Activated CD4-positive, alpha-beta memory T cell treated with anti-CD3 and anti-CD28 coated beads, Interleukin-2, amount 10 ng/mL, durations not matched to agents 7 days and 5 days (primary cell): ENCODE data around the gene CEP97. TPM values are rescaled to one million over a fixed set of nuclear protein-coding genes. Genes with fewer than 3 reads are reported as not detected.

Experiments used
- CTCF ChIA-PET: fragments of 350-600 bp; sonication (Branson Sonifier 250); formaldehyde crosslinking; loops from one replicate; lab custom pipeline; 2021; ENCODE audit warnings: antibody characterized with exemption, inconsistent platforms; lab: Charles Lee
- POLR2A ChIA-PET: fragments of 350-600 bp; sonication (Branson Sonifier 250); formaldehyde crosslinking; loops from one replicate; lab custom pipeline; 2021; ENCODE audit warnings: antibody characterized with exemption; lab: Charles Lee
- DNase-seq: peaks from one replicate; pipeline ENCODE4 v3.0.0-alpha.2; 2020
- H3K27ac Mint-ChIP-seq: one replicate; pipeline ENCODE4 v1.8.0; 2021; ENCODE audit warnings: mild to moderate bottlenecking, mixed read lengths
- H3K27me3 Mint-ChIP-seq: one replicate; pipeline ENCODE4 v1.8.0; 2021; ENCODE audit warnings: mixed read lengths
- H3K36me3 Mint-ChIP-seq: one replicate; pipeline ENCODE4 v1.8.0; 2021; ENCODE audit warnings: low read depth, mixed read lengths
- H3K4me1 Mint-ChIP-seq: one replicate; pipeline ENCODE4 v1.8.0; 2021; ENCODE audit warnings: mixed read lengths
- H3K4me3 Mint-ChIP-seq: one replicate; pipeline ENCODE4 v1.8.0; 2021; ENCODE audit warnings: mild to moderate bottlenecking, mixed read lengths
- H3K9me3 Mint-ChIP-seq: one replicate; pipeline ENCODE4 v1.8.0; 2021; ENCODE audit warnings: mixed read lengths
- total RNA-seq, 2 experiments: library from RNA; stranded (reverse); gene quantifications; one replicate each; pipeline ENCODE4 v1.2.3, GENCODE V29; 2021

CEP97 gene
- total RNA-seq, 2 experiments from 2014 or later = 22.7 to 25.8 TPM

DNA sequence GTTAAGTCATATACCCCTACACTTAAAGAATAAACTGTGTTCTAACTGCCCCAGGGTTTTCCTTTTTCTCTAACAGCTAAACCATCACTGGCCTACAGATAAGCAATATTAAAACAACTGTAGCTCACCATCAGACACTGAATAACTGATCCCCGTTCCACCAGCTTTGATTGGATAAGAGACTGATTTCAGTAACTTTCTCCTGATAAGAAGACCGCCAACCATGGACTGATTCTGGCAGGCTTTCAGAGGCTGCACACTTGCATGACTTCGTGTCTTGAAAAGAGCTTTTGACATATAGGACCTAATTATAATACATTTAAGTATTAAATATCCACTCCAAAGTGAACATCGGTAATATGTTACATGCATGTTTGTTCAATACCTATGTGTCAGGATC is 15.3 kb upstream of the CEP97 start:
- Mint-ChIP-seq H3K27me3 (no peaks in the 10 kb centered on the region), H3K9me3 (no peaks in the 10 kb centered on the region), H3K4me1 (peaks cover 2% of the 10 kb centered on the region), H3K27ac (no peak overlapping the region), H3K4me3 (no peak overlapping the region), H3K36me3 (no peaks in the 10 kb centered on the region)
- no peak for DNase-seq
- ChIA-PET POLR2A (interaction anchor here (0.8 to 1.3 kb wide), 2 partner anchors 24 to 134 kb away, joined by 3 read pairs; no protein-coding TSS in a partner anchor), CTCF (interaction anchor here (1.1 to 1.7 kb wide), 2 partner anchors 13 to 15 kb away, joined by 4 to 7 read pairs; partner anchors contain the start of gene CEP97)

DNA sequence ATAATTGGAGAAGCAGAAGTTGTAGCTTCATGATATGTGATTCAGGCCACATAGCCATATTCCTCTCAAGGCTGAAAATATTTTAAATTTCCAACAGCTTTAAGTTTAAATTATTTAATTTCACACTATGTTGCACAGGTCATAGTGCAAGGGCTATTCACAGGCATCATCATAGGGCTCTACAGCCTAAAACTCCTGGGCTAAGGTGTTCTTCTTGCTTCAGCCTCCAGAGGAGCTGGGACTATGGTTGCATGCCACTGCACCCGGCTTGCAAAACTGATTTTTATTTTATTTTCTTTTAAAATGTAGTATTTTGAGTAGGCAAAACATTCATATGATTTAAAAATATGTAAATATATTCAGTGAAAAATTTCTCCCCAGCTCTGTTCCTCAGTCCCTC is 6.0 kb upstream of the CEP97 start:
- no peaks in the 10 kb centered on the region for H3K9me3 Mint-ChIP-seq

DNA sequence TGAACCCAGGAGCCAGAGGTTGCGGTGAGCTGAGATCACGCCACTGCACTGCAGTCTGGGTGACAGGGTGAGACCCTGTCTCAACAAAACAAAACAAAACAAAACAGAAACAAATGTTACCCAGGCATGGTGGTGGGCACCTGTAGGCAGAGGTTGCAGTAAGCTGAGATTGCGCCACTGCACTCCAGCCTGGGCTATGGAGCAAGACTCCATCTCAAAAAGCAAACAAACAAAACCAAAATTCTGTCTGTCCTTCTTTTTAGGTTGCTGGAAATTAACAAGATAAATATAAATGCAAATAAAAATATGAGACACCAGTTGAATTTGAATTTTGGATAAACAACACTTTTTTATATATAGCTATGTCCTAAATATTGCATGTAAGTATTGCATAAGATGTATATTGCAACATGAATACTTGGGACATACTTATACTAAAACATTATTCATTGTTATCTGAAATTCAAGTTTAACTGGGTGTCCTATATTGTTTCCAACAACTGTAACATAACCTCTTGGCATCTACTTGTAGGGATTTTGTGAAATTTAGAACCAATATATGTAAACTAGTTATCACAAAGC is 4.7 kb upstream of the CEP97 start:
- Mint-ChIP-seq H3K9me3 (no peaks in the 10 kb centered on the region), H3K36me3 (no peaks in the 10 kb centered on the region), H3K4me3 (no peak overlapping the region), H3K27me3 (no peaks in the 10 kb centered on the region), H3K27ac (no peak overlapping the region), H3K4me1 (peaks cover 30% of the 10 kb centered on the region)
- DNase-seq = no peak
- POLR2A ChIA-PET = interaction anchor here (1.0 kb wide), 1 partner anchor 33 kb away, joined by 3 read pairs; the partner anchor contains the start of gene RPL24
- CTCF ChIA-PET = interaction anchor here (1.0 kb wide), 1 partner anchor 59 kb away, joined by 3 read pairs; the partner anchor contains the start of gene NXPE3

More for the DNA sequence above, 6.0 kb upstream of the CEP97 start:
- POLR2A ChIA-PET = no interaction called here
- Mint-ChIP-seq H3K27me3 (no peaks in the 10 kb centered on the region), H3K4me1 (peaks cover 25% of the 10 kb centered on the region), H3K27ac (no peak overlapping the region), H3K36me3 (no peaks in the 10 kb centered on the region), H3K4me3 (no peak overlapping the region)
- CTCF ChIA-PET = interaction anchor here (0.9 kb wide), 1 partner anchor 21 kb away, joined by 4 read pairs; no protein-coding TSS in a partner anchor
- DNase-seq = no peak

DNA sequence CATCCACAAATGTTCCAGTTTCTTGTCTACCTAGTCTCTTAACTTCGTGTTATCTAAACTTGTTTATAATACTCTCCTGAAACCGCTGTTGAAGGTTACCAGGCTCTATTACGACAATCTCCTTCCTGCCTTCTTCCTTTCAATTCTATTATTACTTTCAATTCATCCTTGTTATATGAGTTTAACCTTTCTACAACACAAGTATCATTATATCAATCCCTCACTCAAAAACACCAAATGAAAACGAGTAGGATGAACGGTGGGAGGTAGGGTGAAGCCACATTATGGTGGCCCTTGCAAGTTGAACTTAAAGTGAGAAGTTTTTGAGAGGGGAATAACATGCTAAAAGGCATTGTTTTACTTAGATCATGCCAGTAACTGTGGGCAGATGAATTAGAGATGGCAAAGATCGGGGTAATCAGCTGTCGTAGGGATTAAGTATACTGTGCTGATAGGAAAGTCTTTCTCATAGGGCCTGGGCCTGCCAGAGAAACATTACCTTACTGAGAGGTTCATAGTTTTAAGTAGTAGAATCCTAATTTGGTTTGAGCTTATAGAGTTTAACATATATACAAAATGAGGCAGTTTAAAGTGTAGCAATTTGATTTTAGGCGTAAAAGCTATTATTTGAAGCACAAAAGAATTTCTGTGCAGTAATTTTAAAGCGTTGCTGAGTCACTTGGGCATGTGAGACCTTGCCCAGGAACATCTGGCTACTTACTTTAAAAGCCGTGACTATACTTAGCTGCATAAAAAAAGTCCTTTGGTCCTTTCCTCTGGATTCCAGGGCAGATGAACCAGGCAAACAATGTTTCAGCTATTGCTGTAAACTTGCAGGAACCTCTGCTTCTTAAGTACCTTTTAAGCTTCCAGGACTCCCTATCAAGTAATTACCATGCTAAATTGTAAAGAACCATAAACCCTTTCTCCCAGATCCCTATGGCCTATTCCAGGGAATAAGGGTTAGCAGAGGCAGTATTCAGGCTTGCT is 3.3 kb upstream of the CEP97 start:
- CTCF ChIA-PET = interaction anchor here (0.7 to 2.0 kb wide), 6 partner anchors 9 to 504 kb away, joined by 3 to 8 read pairs (median 4); partner anchors contain the start of gene NXPE3
- Mint-ChIP-seq H3K36me3 (no peaks in the 10 kb centered on the region), H3K27me3 (no peaks in the 10 kb centered on the region), H3K4me3 (peak overlapping the region; percentile 25), H3K27ac (peak overlapping the region; percentile 94), H3K4me1 (peaks cover 38% of the 10 kb centered on the region), H3K9me3 (no peaks in the 10 kb centered on the region)
- DNase-seq = no peak
- POLR2A ChIA-PET = interaction anchor here (0.7 to 2.4 kb wide), 4 partner anchors 33 to 58 kb away, joined by 4 to 12 read pairs (median 5); partner anchors contain the start of genes NXPE3 and RPL24

GRCh38 chr3:101722394-101723173 is 1.8 kb upstream of the CEP97 start:
- Mint-ChIP-seq H3K27me3 (no peaks in the 10 kb centered on the region), H3K27ac (peak overlapping the region; percentile 94), H3K36me3 (peaks cover 9% of the 10 kb centered on the region), H3K4me3 (peak overlapping the region; percentile 66), H3K9me3 (no peaks in the 10 kb centered on the region), H3K4me1 (peaks cover 49% of the 10 kb centered on the region)
- ChIA-PET CTCF (interaction anchor here (1.0 to 2.0 kb wide), 3 partner anchors 13 to 80 kb away, joined by 3 to 8 read pairs (median 4); partner anchors contain the start of gene NXPE3), POLR2A (interaction anchor here (0.8 to 2.4 kb wide), 5 partner anchors 34 to 148 kb away, joined by 3 to 12 read pairs (median 3); partner anchors contain the start of genes NXPE3 and PCNP)
- DNase-seq = peak; percentile 31

- Mint-ChIP-seq H3K36me3 (peaks cover 30% of the 10 kb centered on the region), H3K4me1 (peaks cover 51% of the 10 kb centered on the region), H3K27ac (peak overlapping the region; percentile 92), H3K9me3 (no peaks in the 10 kb centered on the region), H3K4me3 (peak overlapping the region; percentile 93), H3K27me3 (no peaks in the 10 kb centered on the region)
- ChIA-PET CTCF (interaction anchor here (0.7 to 2.6 kb wide), 9 partner anchors 10 to 500 kb away, joined by 3 to 14 read pairs (median 4); partner anchors contain the start of genes NFKBIZ and NXPE3), POLR2A (interaction anchor here (0.7 to 3.2 kb wide), 23 partner anchors 8 to 1324 kb away, joined by 3 to 29 read pairs (median 5); partner anchors contain the start of genes LNP1, NFKBIZ, NXPE3 and PCNP)
- DNase-seq = peak; percentile 56
Measured at GRCh38 chr3:101725194-101725889, 928 bp downstream of the CEP97 start.

- peaks cover 48% of the 10 kb centered on the region for H3K4me1 Mint-ChIP-seq
- no peak for DNase-seq
- H3K4me3 Mint-ChIP-seq = peak overlapping the region; percentile 93
- ChIA-PET POLR2A (interaction anchor here (0.6 to 3.2 kb wide), 7 partner anchors 9 to 152 kb away, joined by 3 to 23 read pairs (median 8); partner anchors contain the start of genes PCNP and ZBTB11), CTCF (interaction anchor here (0.7 to 2.6 kb wide), 6 partner anchors 9 to 503 kb away, joined by 3 to 14 read pairs (median 3); partner anchors contain the start of gene NXPE3)
- H3K27me3 Mint-ChIP-seq = no peaks in the 10 kb centered on the region
- peaks cover 36% of the 10 kb centered on the region for H3K36me3 Mint-ChIP-seq
- H3K9me3 Mint-ChIP-seq = no peaks in the 10 kb centered on the region
- H3K27ac Mint-ChIP-seq = peak overlapping the region; percentile 92
Measured at GRCh38 chr3:101725890-101726275, 1.5 kb downstream of the CEP97 start.

DNA sequence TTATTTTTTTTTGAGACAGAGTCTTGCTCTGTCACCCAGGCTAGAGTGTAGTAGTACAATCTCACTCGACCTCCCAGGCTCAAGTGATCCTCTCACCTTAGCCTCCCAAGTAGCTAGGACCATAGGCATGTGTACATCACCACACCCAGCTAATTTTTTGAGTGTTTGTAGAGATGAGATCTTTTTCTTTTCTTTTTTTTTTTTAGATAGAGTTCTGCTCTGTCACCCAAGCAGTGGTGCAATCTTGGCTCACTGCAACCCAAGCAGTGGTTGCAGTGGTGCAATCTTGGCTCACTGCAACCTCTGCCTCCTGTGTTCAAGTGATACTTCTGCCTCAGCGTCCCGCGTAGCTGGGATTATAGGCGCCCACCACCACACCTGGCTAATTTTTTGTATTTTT is 5.2 kb downstream of the CEP97 start:
- ChIA-PET POLR2A (no interaction called here), CTCF (no interaction called here)
- no peaks in the 10 kb centered on the region for H3K9me3 Mint-ChIP-seq
- peaks cover 26% of the 10 kb centered on the region for H3K4me1 Mint-ChIP-seq
- no peaks in the 10 kb centered on the region for H3K27me3 Mint-ChIP-seq
- no peak overlapping the region for H3K4me3 Mint-ChIP-seq
- H3K36me3 Mint-ChIP-seq = peaks cover 67% of the 10 kb centered on the region
- no peak overlapping the region for H3K27ac Mint-ChIP-seq
- no peak for DNase-seq

DNA sequence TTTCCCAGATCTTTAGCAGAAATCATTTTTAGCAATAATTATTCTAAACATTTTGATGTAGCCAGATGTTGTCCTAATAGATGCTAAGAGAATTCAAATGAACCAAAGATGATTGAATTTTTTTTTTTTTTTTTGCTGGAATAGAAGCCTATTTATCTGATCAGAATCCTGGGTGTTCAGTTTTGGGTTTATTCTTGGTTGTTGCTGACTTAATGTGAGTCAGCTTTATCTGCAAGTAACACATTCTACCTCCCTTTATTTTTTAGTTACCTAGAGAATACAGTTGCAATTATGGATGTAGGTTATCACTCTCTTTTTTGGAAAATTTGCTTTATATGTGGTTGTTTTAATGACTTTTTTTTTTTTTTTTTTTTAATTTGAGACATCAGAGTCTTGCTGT is 6.4 kb downstream of the CEP97 start:
- no peaks in the 10 kb centered on the region for H3K9me3 Mint-ChIP-seq
- POLR2A ChIA-PET = no interaction called here
- DNase-seq = no peak
- peaks cover 80% of the 10 kb centered on the region for H3K36me3 Mint-ChIP-seq
- H3K27me3 Mint-ChIP-seq = no peaks in the 10 kb centered on the region
- peaks cover 21% of the 10 kb centered on the region for H3K4me1 Mint-ChIP-seq
- H3K27ac Mint-ChIP-seq = no peak overlapping the region
- CTCF ChIA-PET = interaction anchor here (1.2 kb wide), 1 partner anchor 10 kb away, joined by 3 read pairs; no protein-coding TSS in a partner anchor
- no peak overlapping the region for H3K4me3 Mint-ChIP-seq

GRCh38 chr3:101732240-101732641 is 7.8 kb downstream of the CEP97 start:
- no peak for DNase-seq
- no peaks in the 10 kb centered on the region for H3K27me3 Mint-ChIP-seq
- H3K36me3 Mint-ChIP-seq = peaks cover 87% of the 10 kb centered on the region
- no peak overlapping the region for H3K27ac Mint-ChIP-seq
- peaks cover 5% of the 10 kb centered on the region for H3K9me3 Mint-ChIP-seq
- ChIA-PET POLR2A (interaction anchor here (0.8 to 1.3 kb wide), 2 partner anchors 7 to 9 kb away, joined by 3 to 5 read pairs; partner anchors contain the start of gene CEP97), CTCF (no interaction called here)
- H3K4me3 Mint-ChIP-seq = no peak overlapping the region
- H3K4me1 Mint-ChIP-seq = peaks cover 8% of the 10 kb centered on the region

DNA sequence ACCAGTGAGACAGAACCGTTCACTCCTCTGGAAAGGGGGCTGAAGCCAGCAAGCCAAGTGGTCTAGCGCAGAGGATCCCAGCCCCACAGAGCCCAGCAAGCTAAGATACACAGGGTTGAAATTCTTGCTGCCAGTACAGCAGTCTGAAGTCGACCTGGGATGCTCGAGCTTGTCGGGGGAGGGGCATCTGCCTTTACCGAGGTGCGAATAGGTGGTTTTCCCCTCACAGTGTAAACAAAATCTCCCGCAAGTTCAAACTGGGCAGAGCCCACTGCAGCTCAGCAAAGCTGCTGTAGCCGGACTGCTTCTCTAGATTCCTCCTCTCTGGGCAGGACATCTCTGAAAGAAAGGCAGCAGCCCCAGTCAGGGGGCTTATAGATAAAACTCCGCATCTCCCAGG is 11.4 kb downstream of the CEP97 start:
- DNase-seq = no peak
- Mint-ChIP-seq H3K4me1 (no peaks in the 10 kb centered on the region), H3K27ac (no peak overlapping the region), H3K9me3 (peaks cover 5% of the 10 kb centered on the region), H3K27me3 (no peaks in the 10 kb centered on the region), H3K4me3 (no peak overlapping the region), H3K36me3 (peaks cover 79% of the 10 kb centered on the region)
- POLR2A ChIA-PET = interaction anchor here (1.9 kb wide), 1 partner anchor 10 kb away, joined by 6 read pairs; no protein-coding TSS in a partner anchor
- CTCF ChIA-PET = no interaction called here
